H9 (cell line): ENCODE data around the gene POT1. TPM values are rescaled to one million over a fixed set of nuclear protein-coding genes. Genes with fewer than 3 reads are reported as not detected.

ENCODE experiments used
- DNase-seq: peaks from one replicate; pipeline ENCODE4 v3.0.0-alpha.2; 2017
- H2AFZ ChIP-seq: one replicate; pipeline ENCODE4 v1.6.1; 2013; ENCODE audit warnings: mild to moderate bottlenecking, low read length, control low read depth, moderate library complexity
- H2AK5ac ChIP-seq: 2 replicates; pipeline ENCODE4 v1.6.1; 2013; ENCODE audit warnings: low read length, control low read depth, mixed read lengths; ENCODE audit not compliant: insufficient read length
- H2BK120ac ChIP-seq: one replicate; pipeline ENCODE4 v1.6.1; 2013; ENCODE audit warnings: low read depth, mild to moderate bottlenecking, low read length, control low read depth, inconsistent platforms; ENCODE audit not compliant: poor library complexity, severe bottlenecking
- H2BK12ac ChIP-seq: 2 replicates; pipeline ENCODE4 v1.6.1; 2013; ENCODE audit warnings: low read length, control low read depth, mixed read lengths, low read depth; ENCODE audit not compliant: insufficient read length
- H2BK15ac ChIP-seq: 2 replicates; pipeline ENCODE4 v1.6.1; 2013; ENCODE audit warnings: low read depth, low read length, control low read depth
- H2BK20ac ChIP-seq: one replicate; pipeline ENCODE4 v1.6.1; 2013; ENCODE audit warnings: low read depth, mild to moderate bottlenecking, low read length, control low read depth, inconsistent platforms; ENCODE audit not compliant: poor library complexity, severe bottlenecking
- H2BK5ac ChIP-seq: 2 replicates; pipeline ENCODE4 v1.6.1; 2013; ENCODE audit warnings: low read length, control low read depth, mixed read lengths; ENCODE audit not compliant: insufficient read length
- H3K14ac ChIP-seq: 2 replicates; pipeline ENCODE4 v1.6.1; 2013; ENCODE audit warnings: low read length, control low read depth; ENCODE audit not compliant: insufficient read depth
- H3K18ac ChIP-seq: 2 replicates; pipeline ENCODE4 v1.6.1; 2013; ENCODE audit warnings: low read depth, mild to moderate bottlenecking, mixed read lengths, low read length, control low read depth; ENCODE audit not compliant: insufficient read length
- H3K23ac ChIP-seq: 2 replicates; pipeline ENCODE4 v1.6.1; 2013; ENCODE audit warnings: low read length, control low read depth, mixed read lengths, low read depth; ENCODE audit not compliant: insufficient read length
- H3K23me2 ChIP-seq: 2 replicates; pipeline ENCODE4 v1.6.1; 2013; ENCODE audit warnings: low read depth, mild to moderate bottlenecking, mixed read lengths, low read length, control low read depth; ENCODE audit not compliant: insufficient read length, poor library complexity, severe bottlenecking
- H3K27ac ChIP-seq: 2 replicates; pipeline ENCODE4 v1.5.1; 2013; ENCODE audit warnings: low read length, control low read depth, mixed read lengths, low read depth; ENCODE audit not compliant: insufficient read length
- H3K27me3 ChIP-seq: 2 replicates; pipeline ENCODE4 v1.6.1; 2013; ENCODE audit warnings: low read length, control low read depth, inconsistent platforms; ENCODE audit not compliant: insufficient read depth
- H3K4ac ChIP-seq: 2 replicates; pipeline ENCODE4 v1.6.1; 2013; ENCODE audit warnings: low read depth, mild to moderate bottlenecking, control low read depth, inconsistent platforms, low read length, moderate library complexity
- H3K4me1 ChIP-seq: 2 replicates; pipeline ENCODE4 v1.6.1; 2013; ENCODE audit warnings: low read length, control low read depth, inconsistent platforms; ENCODE audit not compliant: insufficient read depth
- H3K4me2 ChIP-seq: 2 replicates; pipeline ENCODE4 v1.6.1; 2013; ENCODE audit warnings: low read length, control low read depth, mixed read lengths; ENCODE audit not compliant: insufficient read length, insufficient read depth
- H3K56ac ChIP-seq: 2 replicates; pipeline ENCODE4 v1.6.1; 2013; ENCODE audit warnings: low read depth, mild to moderate bottlenecking, mixed read lengths, low read length, control low read depth; ENCODE audit not compliant: insufficient read length
- H3K79me1 ChIP-seq: 2 replicates; pipeline ENCODE4 v1.6.1; 2013; ENCODE audit warnings: low read depth, mild to moderate bottlenecking, moderate library complexity, low read length, control low read depth, inconsistent platforms; ENCODE audit not compliant: insufficient read depth, poor library complexity, severe bottlenecking
- H3K79me2 ChIP-seq: 2 replicates; pipeline ENCODE4 v1.6.1; 2013; ENCODE audit warnings: low read length, control low read depth, inconsistent platforms; ENCODE audit not compliant: insufficient read depth
- H3K9ac ChIP-seq: 2 replicates; pipeline ENCODE4 v1.6.1; 2013; ENCODE audit warnings: low read length, control low read depth, mixed read lengths; ENCODE audit not compliant: insufficient read length; ENCODE audit errors: extremely low read depth
- H3K9me3 ChIP-seq: one replicate; pipeline ENCODE4 v1.6.1; 2013; ENCODE audit warnings: low read depth, low read length, inconsistent platforms; ENCODE audit not compliant: control insufficient read depth
- H3T11ph ChIP-seq: one replicate; pipeline ENCODE4 v1.6.1; 2013; ENCODE audit warnings: mild to moderate bottlenecking, low read length, control low read depth, inconsistent platforms
- H4K20me1 ChIP-seq: one replicate; pipeline ENCODE4 v1.6.1; 2013; ENCODE audit not compliant: control insufficient read depth, insufficient read length, insufficient read depth
- H4K5ac ChIP-seq: 2 replicates; pipeline ENCODE4 v1.6.1; 2013; ENCODE audit warnings: low read depth, mild to moderate bottlenecking, mixed read lengths, low read length, control low read depth; ENCODE audit not compliant: insufficient read length
- H4K8ac ChIP-seq: replicated peaks from 2 replicates; pipeline ENCODE4 v1.6.1; 2013; ENCODE audit warnings: low read length, control low read depth, mixed read lengths, low read depth; ENCODE audit not compliant: insufficient read length
- H4K91ac ChIP-seq: 2 replicates; pipeline ENCODE4 v1.6.1; 2013; ENCODE audit warnings: low read depth, mild to moderate bottlenecking, moderate library complexity, mixed read lengths, low read length, control low read depth; ENCODE audit not compliant: insufficient read length
- H3K27ac Mint-ChIP-seq, 3 experiments: 2 replicates in 2 of 3; 3 replicates in 1 of 3; pipeline ENCODE4 v1.8.0; 2020 to 2021; ENCODE audit warnings: mixed read lengths in 3 of 3, mild to moderate bottlenecking in 1 of 3, moderate library complexity in 1 of 3
- H3K27me3 Mint-ChIP-seq: 2 replicates; pipeline ENCODE4 v1.8.0; 2021; ENCODE audit warnings: low read depth, mild to moderate bottlenecking, moderate library complexity, mixed read lengths
- H3K36me3 Mint-ChIP-seq, 3 experiments: 2 replicates in 2 of 3; 3 replicates in 1 of 3; pipeline ENCODE4 v1.8.0; 2020 to 2021; ENCODE audit warnings: low read depth in 3 of 3, mixed read lengths in 3 of 3; ENCODE audit not compliant: insufficient read depth in 1 of 3
- H3K4me1 Mint-ChIP-seq, 2 experiments: 2 replicates each; pipeline ENCODE4 v1.8.0; 2020; ENCODE audit warnings: mixed read lengths in 2 of 2
- H3K4me3 Mint-ChIP-seq, 2 experiments: 2 replicates in 1 of 2; 3 replicates in 1 of 2; pipeline ENCODE4 v1.8.0; 2020 to 2021; ENCODE audit warnings: mild to moderate bottlenecking in 2 of 2, mixed read lengths in 2 of 2, moderate library complexity in 1 of 2
- H3K9me3 Mint-ChIP-seq, 2 experiments: 2 replicates in 1 of 2; 3 replicates in 1 of 2; pipeline ENCODE4 v1.8.0; 2020; ENCODE audit warnings: mild to moderate bottlenecking in 2 of 2, mixed read lengths in 2 of 2, moderate library complexity in 1 of 2
- WGBS: extraction: QIAGEN DNeasy Blood & Tissue Kit; methylation state at CpG from one replicate; pipeline ENCODE4 v1.1.7; 2013; ENCODE audit warnings: missing lambda C conversion rate, low lambda C conversion rate, mixed read lengths; ENCODE audit not compliant: insufficient read length; ENCODE audit errors: extremely low coverage; 5-methylcytosine and 5-hydroxymethylcytosine counted together
- total RNA-seq: library from RNA; stranded (reverse); gene quantifications from 2 replicates; pipeline ENCODE4 v1.2.1, GENCODE V29; 2021
- TF ChIP-seq, protein P1 (sequence below): fragments of 200-600 bp; sonication (generic); conservative IDR thresholded peaks from 3 replicates; pipeline ENCODE4 v1.8.0; 2021; ENCODE audit warnings: antibody characterized with exemption, mild to moderate bottlenecking

The POT1 gene
- total RNA-seq, 1 experiment from 2014 or later: 23.4 TPM

DNA sequence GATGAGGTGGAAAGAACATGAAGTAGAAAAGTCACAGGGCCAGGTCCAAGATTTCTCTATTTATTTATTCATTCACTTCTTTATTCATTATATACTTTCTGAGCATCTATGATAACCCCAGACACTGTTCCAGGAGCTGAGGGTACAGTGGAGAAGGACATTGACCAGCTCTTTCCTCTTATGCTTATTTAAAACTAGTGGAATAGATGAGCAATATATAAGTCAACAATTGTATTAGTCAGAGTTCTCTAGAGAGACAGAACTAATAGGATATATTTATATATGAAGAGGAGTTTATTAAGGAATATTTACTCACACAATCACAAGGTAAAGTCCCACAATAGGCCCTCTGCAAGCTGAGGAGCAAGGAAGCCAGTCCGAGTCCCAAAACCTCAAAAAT is 149.0 kb downstream of the POT1 start:
- Histone ChIP-seq H3K23me2 (no peaks in the 10 kb centered on the region), H3K27ac (no peak overlapping the region), H4K91ac (no peak overlapping the region), H3K4me2 (no peak overlapping the region), H3K18ac (no peak overlapping the region), H3K9ac (no peak overlapping the region), H3T11ph (no peak overlapping the region), H2BK12ac (no peak overlapping the region), H3K4ac (no peak overlapping the region), H4K20me1 (no peaks in the 10 kb centered on the region), H2BK120ac (no peak overlapping the region), H3K9me3 (no peaks in the 10 kb centered on the region), H2BK5ac (no peak overlapping the region), H3K4me1 (peaks cover 3% of the 10 kb centered on the region; the same call in 1 of the 2 replicates), H3K23ac (no peak overlapping the region), H3K27me3 (no peaks in the 10 kb centered on the region), H4K5ac (no peak overlapping the region), H3K79me2 (no peaks in the 10 kb centered on the region), H4K8ac (no peak overlapping the region), H2AFZ (no peak overlapping the region), H2AK5ac (no peak overlapping the region), H2BK20ac (no peak overlapping the region), H2BK15ac (no peak overlapping the region), H3K56ac (no peak overlapping the region), H3K79me1 (no peaks in the 10 kb centered on the region), H3K14ac (no peak overlapping the region)
- TF ChIP-seq, protein P1, sequence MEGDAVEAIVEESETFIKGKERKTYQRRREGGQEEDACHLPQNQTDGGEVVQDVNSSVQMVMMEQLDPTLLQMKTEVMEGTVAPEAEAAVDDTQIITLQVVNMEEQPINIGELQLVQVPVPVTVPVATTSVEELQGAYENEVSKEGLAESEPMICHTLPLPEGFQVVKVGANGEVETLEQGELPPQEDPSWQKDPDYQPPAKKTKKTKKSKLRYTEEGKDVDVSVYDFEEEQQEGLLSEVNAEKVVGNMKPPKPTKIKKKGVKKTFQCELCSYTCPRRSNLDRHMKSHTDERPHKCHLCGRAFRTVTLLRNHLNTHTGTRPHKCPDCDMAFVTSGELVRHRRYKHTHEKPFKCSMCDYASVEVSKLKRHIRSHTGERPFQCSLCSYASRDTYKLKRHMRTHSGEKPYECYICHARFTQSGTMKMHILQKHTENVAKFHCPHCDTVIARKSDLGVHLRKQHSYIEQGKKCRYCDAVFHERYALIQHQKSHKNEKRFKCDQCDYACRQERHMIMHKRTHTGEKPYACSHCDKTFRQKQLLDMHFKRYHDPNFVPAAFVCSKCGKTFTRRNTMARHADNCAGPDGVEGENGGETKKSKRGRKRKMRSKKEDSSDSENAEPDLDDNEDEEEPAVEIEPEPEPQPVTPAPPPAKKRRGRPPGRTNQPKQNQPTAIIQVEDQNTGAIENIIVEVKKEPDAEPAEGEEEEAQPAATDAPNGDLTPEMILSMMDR: no peak
- Mint-ChIP-seq H3K4me1 (peaks cover 6 to 17% of the 10 kb centered on the region in 2 experiments), H3K27me3 (no peaks in the 10 kb centered on the region), H3K9me3 (no peaks in the 10 kb centered on the region), H3K4me3 (no peak overlapping the region), H3K27ac (no peak overlapping the region), H3K36me3 (peaks cover 0 to 4% (median 4%) of the 10 kb centered on the region in 3 experiments; a peak in 1 of 7 replicates)
- WGBS: no CpG with 5 or more reads among the region's 1 CpG
- DNase-seq: no peak
